ENCODE results near the gene GDAP1L1. TPM values are rescaled to one million over a fixed set of nuclear protein-coding genes. Genes with fewer than 3 reads are reported as not detected.

The GDAP1L1 gene
- polyA plus RNA-seq, 1 of the 3 experiments (the other 2 are of a cell fraction) = 0.30 TPM

DNA sequence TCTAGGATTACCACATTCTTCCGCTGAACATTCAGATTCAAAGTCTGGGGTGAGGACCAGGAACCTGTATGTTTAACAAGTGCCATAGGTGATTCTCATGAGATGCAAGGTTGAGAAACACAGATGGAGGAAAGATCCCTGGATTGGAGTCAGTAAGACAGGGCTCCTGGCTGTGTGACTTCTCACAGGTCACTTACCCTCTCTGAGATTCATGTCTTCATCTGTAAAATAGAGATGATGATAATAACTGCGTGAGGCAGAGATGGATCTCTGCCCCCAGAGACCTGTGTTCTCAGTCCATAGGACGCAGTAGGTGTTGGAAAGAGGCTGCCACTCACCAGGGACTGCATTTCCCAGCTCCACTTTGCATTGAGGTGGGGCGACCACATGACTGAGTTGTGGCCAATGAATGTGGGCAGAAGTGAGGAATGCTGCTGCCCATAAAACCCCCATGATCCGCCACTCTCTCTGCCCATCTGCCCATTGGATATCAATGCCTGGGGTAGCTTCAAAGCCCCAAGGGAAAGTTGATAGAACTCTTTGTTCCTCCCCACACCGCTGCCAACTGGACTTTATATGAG lies 13.6 kb upstream of the GDAP1L1 start (continued):
- TF ChIP-seq, protein P1, sequence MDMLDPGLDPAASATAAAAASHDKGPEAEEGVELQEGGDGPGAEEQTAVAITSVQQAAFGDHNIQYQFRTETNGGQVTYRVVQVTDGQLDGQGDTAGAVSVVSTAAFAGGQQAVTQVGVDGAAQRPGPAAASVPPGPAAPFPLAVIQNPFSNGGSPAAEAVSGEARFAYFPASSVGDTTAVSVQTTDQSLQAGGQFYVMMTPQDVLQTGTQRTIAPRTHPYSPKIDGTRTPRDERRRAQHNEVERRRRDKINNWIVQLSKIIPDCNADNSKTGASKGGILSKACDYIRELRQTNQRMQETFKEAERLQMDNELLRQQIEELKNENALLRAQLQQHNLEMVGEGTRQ (IDR thresholded peaks at IDR 0.05; ENCODE audit: borderline replicate concordance, low read depth, low read length) = no peak
- TF ChIP-seq SMC3 (IDR thresholded peaks at IDR 0.05; ENCODE audit: low read depth, low read length) (no peak), GABPA (IDR thresholded peaks at IDR 0.05; ENCODE audit: low read depth) (no peak), EP300 (IDR thresholded peaks at IDR 0.05; ENCODE audit: borderline replicate concordance in 1 of 2, low read depth in 1 of 2, low read length in 1 of 2) (no peak), RFX5 (IDR thresholded peaks at IDR 0.05; ENCODE audit: low read length) (no peak)

DNA sequence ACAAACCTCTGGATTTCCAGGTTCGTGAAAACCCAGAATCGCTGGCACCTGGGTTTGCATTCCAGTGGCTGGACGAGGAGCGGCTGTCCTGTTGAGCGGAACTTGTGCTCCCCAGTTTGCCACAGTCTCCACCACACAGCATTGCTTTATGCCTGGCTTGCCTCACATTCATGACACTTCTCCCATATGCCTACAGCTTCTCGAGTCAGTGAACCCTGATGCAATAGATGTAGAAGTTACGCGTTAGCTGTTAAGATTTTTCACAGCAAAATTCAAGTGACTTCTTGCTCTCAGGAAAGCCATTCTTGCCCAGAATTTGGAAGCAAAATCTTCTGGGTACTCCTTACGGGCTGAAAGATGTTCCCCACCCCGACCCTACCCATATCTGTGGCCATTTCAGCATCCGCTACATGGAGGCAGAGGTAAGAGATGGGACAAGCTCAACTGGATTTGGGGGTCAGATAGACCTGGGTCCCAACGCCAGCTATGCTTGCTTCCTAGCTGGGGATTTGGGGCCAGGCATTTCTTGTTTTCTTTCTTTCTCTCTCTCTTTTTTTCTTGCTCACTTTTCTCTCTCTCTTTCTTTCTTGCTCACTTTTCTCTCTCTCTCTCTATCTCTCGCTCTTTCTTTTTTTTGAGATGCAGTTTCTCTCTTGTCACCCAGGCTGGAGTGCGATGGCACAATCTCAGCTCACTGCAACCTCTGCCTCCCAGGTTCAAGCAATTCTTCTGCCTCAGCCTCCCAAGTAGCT lies 12.4 kb upstream of the GDAP1L1 start:
- no peak for DNase-seq
- TF ChIP-seq FOSL2 (IDR thresholded peaks at IDR 0.05; ENCODE audit: borderline replicate concordance, low read depth) (no peak), EZH2phosphoT487 (IDR thresholded peaks at IDR 0.05; ENCODE audit: borderline replicate concordance, low read depth) (no peak), MXI1 (IDR thresholded peaks at IDR 0.05; ENCODE audit: low read depth, low read length) (no peak), FOXM1 (IDR thresholded peaks at IDR 0.05; ENCODE audit: low read depth) (no peak), MEF2A (IDR thresholded peaks at IDR 0.05; ENCODE audit: borderline replicate concordance, low read depth) (no peak), SMC3 (IDR thresholded peaks at IDR 0.05; ENCODE audit: low read depth, low read length) (no peak), JUND (IDR thresholded peaks at IDR 0.05) (no peak), YY1 (IDR thresholded peaks at IDR 0.05; ENCODE audit: low read depth) (no peak), ELF1 (IDR thresholded peaks at IDR 0.05) (no peak), GATA2 (CRISPR knock-in tag; IDR thresholded peaks at IDR 0.05) (no peak), NFIC (IDR thresholded peaks at IDR 0.05; ENCODE audit: borderline replicate concordance) (no peak)
- TF ChIP-seq, protein P2, sequence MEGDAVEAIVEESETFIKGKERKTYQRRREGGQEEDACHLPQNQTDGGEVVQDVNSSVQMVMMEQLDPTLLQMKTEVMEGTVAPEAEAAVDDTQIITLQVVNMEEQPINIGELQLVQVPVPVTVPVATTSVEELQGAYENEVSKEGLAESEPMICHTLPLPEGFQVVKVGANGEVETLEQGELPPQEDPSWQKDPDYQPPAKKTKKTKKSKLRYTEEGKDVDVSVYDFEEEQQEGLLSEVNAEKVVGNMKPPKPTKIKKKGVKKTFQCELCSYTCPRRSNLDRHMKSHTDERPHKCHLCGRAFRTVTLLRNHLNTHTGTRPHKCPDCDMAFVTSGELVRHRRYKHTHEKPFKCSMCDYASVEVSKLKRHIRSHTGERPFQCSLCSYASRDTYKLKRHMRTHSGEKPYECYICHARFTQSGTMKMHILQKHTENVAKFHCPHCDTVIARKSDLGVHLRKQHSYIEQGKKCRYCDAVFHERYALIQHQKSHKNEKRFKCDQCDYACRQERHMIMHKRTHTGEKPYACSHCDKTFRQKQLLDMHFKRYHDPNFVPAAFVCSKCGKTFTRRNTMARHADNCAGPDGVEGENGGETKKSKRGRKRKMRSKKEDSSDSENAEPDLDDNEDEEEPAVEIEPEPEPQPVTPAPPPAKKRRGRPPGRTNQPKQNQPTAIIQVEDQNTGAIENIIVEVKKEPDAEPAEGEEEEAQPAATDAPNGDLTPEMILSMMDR (IDR thresholded peaks at IDR 0.05) = no peak
- TF ChIP-seq, protein P3, sequence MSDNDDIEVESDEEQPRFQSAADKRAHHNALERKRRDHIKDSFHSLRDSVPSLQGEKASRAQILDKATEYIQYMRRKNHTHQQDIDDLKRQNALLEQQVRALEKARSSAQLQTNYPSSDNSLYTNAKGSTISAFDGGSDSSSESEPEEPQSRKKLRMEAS (IDR thresholded peaks at IDR 0.05; ENCODE audit: low read depth) = no peak
- TF ChIP-seq, protein P4, sequence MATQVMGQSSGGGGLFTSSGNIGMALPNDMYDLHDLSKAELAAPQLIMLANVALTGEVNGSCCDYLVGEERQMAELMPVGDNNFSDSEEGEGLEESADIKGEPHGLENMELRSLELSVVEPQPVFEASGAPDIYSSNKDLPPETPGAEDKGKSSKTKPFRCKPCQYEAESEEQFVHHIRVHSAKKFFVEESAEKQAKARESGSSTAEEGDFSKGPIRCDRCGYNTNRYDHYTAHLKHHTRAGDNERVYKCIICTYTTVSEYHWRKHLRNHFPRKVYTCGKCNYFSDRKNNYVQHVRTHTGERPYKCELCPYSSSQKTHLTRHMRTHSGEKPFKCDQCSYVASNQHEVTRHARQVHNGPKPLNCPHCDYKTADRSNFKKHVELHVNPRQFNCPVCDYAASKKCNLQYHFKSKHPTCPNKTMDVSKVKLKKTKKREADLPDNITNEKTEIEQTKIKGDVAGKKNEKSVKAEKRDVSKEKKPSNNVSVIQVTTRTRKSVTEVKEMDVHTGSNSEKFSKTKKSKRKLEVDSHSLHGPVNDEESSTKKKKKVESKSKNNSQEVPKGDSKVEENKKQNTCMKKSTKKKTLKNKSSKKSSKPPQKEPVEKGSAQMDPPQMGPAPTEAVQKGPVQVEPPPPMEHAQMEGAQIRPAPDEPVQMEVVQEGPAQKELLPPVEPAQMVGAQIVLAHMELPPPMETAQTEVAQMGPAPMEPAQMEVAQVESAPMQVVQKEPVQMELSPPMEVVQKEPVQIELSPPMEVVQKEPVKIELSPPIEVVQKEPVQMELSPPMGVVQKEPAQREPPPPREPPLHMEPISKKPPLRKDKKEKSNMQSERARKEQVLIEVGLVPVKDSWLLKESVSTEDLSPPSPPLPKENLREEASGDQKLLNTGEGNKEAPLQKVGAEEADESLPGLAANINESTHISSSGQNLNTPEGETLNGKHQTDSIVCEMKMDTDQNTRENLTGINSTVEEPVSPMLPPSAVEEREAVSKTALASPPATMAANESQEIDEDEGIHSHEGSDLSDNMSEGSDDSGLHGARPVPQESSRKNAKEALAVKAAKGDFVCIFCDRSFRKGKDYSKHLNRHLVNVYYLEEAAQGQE (IDR thresholded peaks at IDR 0.05; ENCODE audit: low read depth, low read length) = no peak
- Histone ChIP-seq H3K4me3 (ENCODE audit: low read depth in 2 of 2, low read length in 1 of 2) (no peak overlapping the region), H3K27ac (ENCODE audit: low read depth in 2 of 2, low read length in 1 of 2) (no peak overlapping the region), H3F3A (replicated peaks; ENCODE audit: insufficient read depth) (no peaks in the 10 kb centered on the region), H3K4me2 (no peak overlapping the region), H3K9ac (no peak overlapping the region), H3K27me3 (ENCODE audit: insufficient read depth) (no peaks in the 10 kb centered on the region), H3K36me3 (replicated peaks in 1 of 2; ENCODE audit: control insufficient read depth in 1 of 2, insufficient read depth in 2 of 2, low read length in 1 of 2) (no peaks in the 10 kb centered on the region), H3K9me3 (no peaks in the 10 kb centered on the region), H3K9me2 (no peaks in the 10 kb centered on the region), H3K79me2 (ENCODE audit: insufficient read depth) (no peaks in the 10 kb centered on the region), H4K20me1 (ENCODE audit: insufficient read depth) (no peaks in the 10 kb centered on the region), H3K4me1 (ENCODE audit: control insufficient read depth in 1 of 2, insufficient read depth in 2 of 2, low read depth in 1 of 2, low read length in 1 of 2) (no peaks in the 10 kb centered on the region), H2AFZ (ENCODE audit: low read depth) (no peak overlapping the region)
- ChIA-PET POLR2A (interaction anchor here (1.2 kb wide), 1 partner anchor 29 kb away, joined by 3 read pairs; no protein-coding TSS in a partner anchor), CTCF (interaction anchor here (0.9 to 3.4 kb wide), 4 partner anchors 10 to 77 kb away, joined by 3 to 17 read pairs (median 6); partner anchors contain the start of gene FITM2)
- WGBS (ENCODE audit: low lambda C conversion rate) = 69% methylated on average over 14 of the region's 14 CpGs

All from SK-N-SH (cell line).